Activated CD4-positive, CD25-positive, alpha-beta regulatory T cell treated with anti-CD3 and anti-CD28 coated beads, Interleukin-2, amount 50 U/mL, for 72 hours (primary cell): Measurements from ENCODE around the gene TRIM73.
"Not testable (repeated sequence)": the region's sequence is repeated elsewhere in the genome, so short reads cannot be mapped to it uniquely, and the experiment has no call there.

Experiments
- DNase-seq: peaks from one replicate; pipeline ENCODE4 v3.0.0; 2021

Gene TRIM73

GRCh38 chr7:75415829-75416373 is 20.5 kb downstream of the TRIM73 start:
- DNase-seq = not testable (repeated sequence)

DNA sequence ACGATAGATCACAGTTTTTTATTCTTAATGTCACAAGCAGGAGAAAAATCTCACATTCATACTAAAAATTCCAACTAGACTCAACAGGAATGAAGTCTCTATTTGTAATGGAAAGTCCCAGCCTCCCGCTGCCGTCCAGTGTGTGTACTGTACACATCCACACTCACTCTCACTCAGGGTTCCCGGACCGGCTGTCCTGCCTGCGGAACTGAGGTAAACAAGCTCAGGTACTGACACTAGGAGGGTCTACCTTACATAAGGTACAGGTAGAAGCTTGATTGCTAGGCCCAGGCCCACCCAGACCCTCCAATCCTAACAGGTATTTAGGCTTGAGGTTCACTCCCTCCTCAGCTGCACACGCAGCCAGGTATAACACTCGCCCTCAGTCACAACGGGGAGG is 21.4 kb downstream of the TRIM73 start:
- DNase-seq = not testable (repeated sequence)

DNA sequence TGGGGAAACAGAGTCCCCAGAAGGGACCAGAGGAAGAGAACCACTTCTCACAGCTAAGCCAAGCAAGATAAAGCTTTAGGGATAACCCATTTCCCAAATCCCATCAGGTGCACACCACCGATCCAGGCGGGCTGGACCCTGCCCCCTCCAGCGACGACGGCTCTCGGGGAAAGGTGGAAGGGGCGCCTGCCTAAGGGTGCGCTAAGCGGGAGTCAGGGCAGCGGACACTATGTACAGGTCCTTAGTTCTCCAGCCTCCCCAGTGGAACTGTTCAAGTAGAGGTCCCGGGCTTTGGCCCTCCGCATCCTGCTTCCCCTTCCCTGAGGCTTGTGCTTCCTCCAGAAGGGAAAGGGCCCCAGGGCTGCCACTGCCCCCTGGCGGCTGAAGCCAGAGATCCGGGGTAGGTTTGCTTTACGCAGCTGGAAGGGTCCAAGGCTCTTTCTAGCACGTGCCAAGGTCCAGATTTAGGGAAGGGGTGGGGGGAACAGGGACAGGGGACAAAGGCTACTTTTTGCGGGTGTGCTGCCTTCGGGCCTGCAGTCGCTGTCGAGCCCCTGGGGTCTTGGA is 22.9 kb downstream of the TRIM73 start:
- DNase-seq = not testable (repeated sequence)

GRCh38 chr7:75419210-75419609 is 23.8 kb downstream of the TRIM73 start:
- not testable (repeated sequence) for DNase-seq

GRCh38 chr7:75419693-75420092 is 24.3 kb downstream of the TRIM73 start:
- DNase-seq = not testable (repeated sequence)

DNA sequence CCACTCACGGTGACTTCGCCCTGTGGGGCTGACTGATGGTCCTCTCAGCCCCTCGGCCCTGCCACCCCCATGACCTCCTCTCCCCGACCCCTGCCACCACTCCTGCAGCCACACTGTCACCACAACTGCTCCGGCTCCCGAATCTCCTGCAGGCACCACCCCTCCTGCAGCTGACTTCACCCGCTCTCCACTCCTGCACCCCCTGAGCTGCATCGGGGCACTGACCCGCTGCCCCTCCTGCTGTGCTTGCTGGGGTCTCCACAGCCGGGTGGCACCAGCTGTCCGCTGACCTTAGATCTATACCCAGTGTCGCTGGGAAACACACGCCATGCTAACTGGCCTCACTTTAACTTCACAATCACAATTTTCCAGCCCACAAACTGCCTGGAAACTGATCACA is 24.7 kb downstream of the TRIM73 start:
- not testable (repeated sequence) for DNase-seq

GRCh38 chr7:75421798-75422710 is 26.6 kb downstream of the TRIM73 start:
- DNase-seq = not testable (repeated sequence)

DNA sequence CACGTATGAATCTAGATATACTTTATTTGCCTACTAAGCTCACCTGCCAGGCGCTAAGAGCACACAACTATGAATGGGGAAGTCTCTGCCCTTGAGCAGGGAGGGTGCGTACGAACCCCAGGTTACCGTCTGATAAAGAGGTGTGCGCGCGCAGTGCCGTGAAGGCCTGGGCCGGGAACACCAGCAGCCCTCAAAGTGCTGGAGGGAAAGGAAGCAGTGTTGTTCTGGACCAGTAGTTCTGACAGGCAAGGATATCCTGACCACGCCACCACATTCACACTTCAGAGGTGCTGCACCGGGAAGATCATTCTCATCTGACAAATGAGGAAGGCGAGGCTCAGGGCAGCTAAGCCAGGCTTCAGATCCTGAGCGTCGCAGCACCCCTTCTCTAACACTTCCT is 28.1 kb downstream of the TRIM73 start:
- not testable (repeated sequence) for DNase-seq

GRCh38 chr7:75439000-75439399 is 43.6 kb downstream of the TRIM73 start:
- DNase-seq = not testable (repeated sequence)

GRCh38 chr7:75442101-75442464 is 46.7 kb downstream of the TRIM73 start:
- DNase-seq = not testable (repeated sequence)

DNA sequence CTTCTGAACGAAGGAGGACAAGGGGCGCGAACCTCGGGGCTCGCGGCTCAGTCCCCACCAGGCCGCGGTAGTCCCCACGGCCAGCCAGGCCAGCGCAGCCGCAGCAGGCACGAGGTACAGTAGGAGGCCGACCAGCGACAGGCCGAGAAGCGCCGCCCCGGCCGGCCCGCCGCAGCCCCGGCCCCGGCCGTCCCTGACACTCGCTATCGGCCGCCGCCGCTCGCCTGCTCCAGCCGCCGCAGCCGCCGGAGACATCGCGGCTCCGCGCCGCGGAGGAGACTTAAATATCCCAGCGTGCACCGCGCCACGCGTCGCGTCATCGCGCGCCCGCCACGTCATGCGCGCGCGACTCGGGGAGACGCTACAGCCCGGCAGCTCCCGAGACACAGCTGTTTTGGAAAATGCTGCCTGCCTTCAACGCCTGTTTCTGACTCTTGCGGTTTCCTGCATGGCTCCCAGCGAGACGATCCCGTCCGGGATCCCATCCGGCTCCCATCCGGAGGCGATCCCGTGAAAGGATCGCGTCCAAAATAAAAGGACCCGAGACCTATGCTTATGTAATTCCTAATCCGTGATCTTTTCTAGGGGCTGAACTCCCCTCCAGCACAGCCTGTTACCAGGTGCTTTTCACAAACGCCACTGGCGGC is 47.2 kb downstream of the TRIM73 start:
- DNase-seq = peak; percentile 52

DNA sequence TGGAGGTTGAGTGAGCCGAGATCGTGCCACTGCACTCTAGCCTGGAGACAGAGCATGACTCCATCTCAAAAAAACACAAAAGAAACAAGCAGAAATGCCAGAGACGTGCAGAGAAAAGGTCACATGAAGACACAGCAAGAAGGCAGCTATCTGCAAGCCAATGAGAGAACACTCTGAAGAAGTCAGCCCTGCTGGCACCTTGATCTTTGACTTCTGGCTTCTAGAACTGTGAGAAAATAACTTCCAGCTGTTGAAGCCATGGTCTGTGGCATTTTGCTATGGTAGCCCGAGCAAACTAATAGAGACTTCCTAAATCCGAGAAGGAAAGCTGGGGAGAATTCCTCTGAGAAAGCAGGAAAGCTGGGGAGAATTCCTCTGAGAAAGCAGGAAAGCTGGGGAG is 54.5 kb downstream of the TRIM73 start:
- not testable (repeated sequence) for DNase-seq

DNA sequence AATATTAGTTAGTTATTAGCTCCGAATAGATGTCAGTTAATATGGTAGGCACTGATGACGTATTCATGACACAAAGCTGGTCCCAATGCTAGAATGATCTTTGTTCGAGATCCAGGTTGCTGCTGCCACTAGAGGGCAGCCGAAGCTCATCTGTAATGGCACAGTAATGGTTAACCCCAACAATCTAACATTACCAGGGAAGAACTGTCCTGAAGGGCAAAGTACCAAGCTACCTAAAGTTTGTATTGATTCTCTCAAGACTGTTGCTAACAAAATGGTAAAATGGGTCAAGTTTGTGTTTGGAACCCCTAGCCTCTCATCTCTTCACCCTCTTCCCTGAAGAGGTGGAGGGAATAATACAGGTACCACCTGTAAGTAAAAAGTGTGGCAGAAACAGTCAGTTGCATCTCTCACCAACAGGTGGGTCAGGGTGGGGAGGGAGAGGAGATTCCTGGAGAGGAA is 57.1 kb downstream of the TRIM73 start:
- not testable (repeated sequence) for DNase-seq
